ENCODE results near the gene SCART1.

DNA sequence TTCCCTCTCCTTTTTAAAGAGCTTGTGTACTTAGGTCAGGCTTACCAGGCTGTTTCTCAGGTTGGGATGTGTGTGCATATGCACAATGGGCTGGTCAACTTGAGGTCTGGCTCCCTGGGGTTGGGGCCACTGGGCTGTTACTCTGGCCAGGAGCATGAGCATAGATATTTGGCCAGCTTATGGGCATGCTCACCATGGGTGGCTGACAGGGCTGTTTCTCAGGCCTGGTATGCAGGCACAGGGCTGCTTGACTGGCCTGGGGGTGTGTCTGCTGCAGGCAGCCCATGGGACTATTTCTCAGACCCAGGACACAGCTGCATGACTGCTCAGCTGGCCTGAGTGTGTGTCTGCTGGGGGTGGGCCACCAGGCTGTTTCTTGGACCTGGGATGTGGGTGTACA is 34.6 kb downstream of the SCART1 start:
- TF ChIP-seq, protein P1, sequence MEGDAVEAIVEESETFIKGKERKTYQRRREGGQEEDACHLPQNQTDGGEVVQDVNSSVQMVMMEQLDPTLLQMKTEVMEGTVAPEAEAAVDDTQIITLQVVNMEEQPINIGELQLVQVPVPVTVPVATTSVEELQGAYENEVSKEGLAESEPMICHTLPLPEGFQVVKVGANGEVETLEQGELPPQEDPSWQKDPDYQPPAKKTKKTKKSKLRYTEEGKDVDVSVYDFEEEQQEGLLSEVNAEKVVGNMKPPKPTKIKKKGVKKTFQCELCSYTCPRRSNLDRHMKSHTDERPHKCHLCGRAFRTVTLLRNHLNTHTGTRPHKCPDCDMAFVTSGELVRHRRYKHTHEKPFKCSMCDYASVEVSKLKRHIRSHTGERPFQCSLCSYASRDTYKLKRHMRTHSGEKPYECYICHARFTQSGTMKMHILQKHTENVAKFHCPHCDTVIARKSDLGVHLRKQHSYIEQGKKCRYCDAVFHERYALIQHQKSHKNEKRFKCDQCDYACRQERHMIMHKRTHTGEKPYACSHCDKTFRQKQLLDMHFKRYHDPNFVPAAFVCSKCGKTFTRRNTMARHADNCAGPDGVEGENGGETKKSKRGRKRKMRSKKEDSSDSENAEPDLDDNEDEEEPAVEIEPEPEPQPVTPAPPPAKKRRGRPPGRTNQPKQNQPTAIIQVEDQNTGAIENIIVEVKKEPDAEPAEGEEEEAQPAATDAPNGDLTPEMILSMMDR (IDR thresholded peaks at IDR 0.05) = no peak
- no peak for TF ChIP-seq POLR2AphosphoS5 (IDR thresholded peaks at IDR 0.05)

All from gastroesophageal sphincter (tissue), 3 donors.